K562 (cell line): ENCODE data around the gene TRMT10B. TPM values are rescaled to one million over a fixed set of nuclear protein-coding genes. Genes with fewer than 3 reads are reported as not detected.

ENCODE experiments used
- BRCA1 ChIP-seq, 2 experiments: fragments of 450-650 bp in 1 of 2; sonication (generic) in 1 of 2; formaldehyde crosslinking in 1 of 2; IDR thresholded peaks; 2 replicates each; pipeline versions ENCODE4 v1.5.0 to v1.6.1; 2017 to 2020; ENCODE audit warnings: mild to moderate bottlenecking in 1 of 2, missing genetic modification reagents in 1 of 2
- CHD1 ChIP-seq: fragments of 200-600 bp; sonication (generic); IDR thresholded peaks from one replicate; pipeline ENCODE4 v1.6.1; 2012; ENCODE audit warnings: mild to moderate bottlenecking, moderate library complexity, low read length, inconsistent platforms
- ESRRA ChIP-seq: fragments of 450-650 bp; IDR thresholded peaks from 2 replicates; pipeline ENCODE4 v1.6.1; 2014; ENCODE audit warnings: low read depth, mild to moderate bottlenecking, moderate library complexity, borderline replicate concordance
- JUN ChIP-seq, 2 experiments: sonication (generic) in 1 of 2; formaldehyde crosslinking in 1 of 2; IDR thresholded peaks; 2 replicates each; pipeline versions ENCODE4 v1.6.1 to v1.8.0; 2012 to 2022; ENCODE audit warnings: borderline replicate concordance in 2 of 2, mild to moderate bottlenecking in 2 of 2, improper control_type of control experiment in 1 of 2, low read depth in 1 of 2, low read length in 1 of 2, missing genetic modification reagents in 1 of 2
- ZNF316 ChIP-seq: fragments of 450-650 bp; IDR thresholded peaks from 2 replicates; pipeline ENCODE4 v1.6.1; 2016
- polyA plus RNA-seq, 8 experiments: library from polyadenylated mRNA; depleted of rRNA in 4 of 8; stranded (reverse) in 5 of 8; unstranded in 3 of 8; fragments of >200 nt; fragmentation: Nextera tagmentation in 2 of 8; fragmentation: Illumina TruSeq in 1 of 8; extraction: Ambion mirVana in 2 of 8; extraction: Trizol in 1 of 8; gene quantifications; 2 replicates each; pipeline versions ENCODE4 v1.2.1 to v1.2.3, GENCODE V29; 2011 to 2014; ENCODE audit warnings: inconsistent platforms in 1 of 8, missing spikeins in 1 of 8
- total RNA-seq, 7 experiments: library from RNA; depleted of rRNA in 6 of 7; stranded (reverse); fragments of >200 nt in 6 of 7; fragmentation: Illumina TruSeq in 2 of 7; extraction: Trizol in 2 of 7; gene quantifications; 2 replicates each; pipeline versions ENCODE4 v1.2.1 to v1.2.3, GENCODE V29; 2011 to 2021; ENCODE audit warnings: low replicate concordance in 1 of 7
- TF ChIP-seq, protein P1 (sequence below): fragments of 250-450 bp; sonication (Bioruptor Pico); IDR thresholded peaks from 2 replicates; pipeline ENCODE4 v1.8.0; 2022; ENCODE audit warnings: moderate library complexity, mild to moderate bottlenecking, inconsistent platforms
- TF ChIP-seq, protein P2 (sequence below): fragments of 450-650 bp; IDR thresholded peaks from 2 replicates; pipeline ENCODE4 v1.6.1; 2016; ENCODE audit warnings: mild to moderate bottlenecking, moderate library complexity
- TF ChIP-seq, protein P3 (sequence below): fragments of 450-650 bp; IDR thresholded peaks from 2 replicates; pipeline ENCODE4 v1.6.1; 2017; ENCODE audit warnings: antibody characterized with exemption, mild to moderate bottlenecking

Gene TRMT10B
- total and polyA plus RNA-seq, 9 of the 15 experiments (the other 6 are each of a cell fraction or from before 2014, with no cell fraction given), result 2.9 to 13.4 (median 7.0) TPM

DNA sequence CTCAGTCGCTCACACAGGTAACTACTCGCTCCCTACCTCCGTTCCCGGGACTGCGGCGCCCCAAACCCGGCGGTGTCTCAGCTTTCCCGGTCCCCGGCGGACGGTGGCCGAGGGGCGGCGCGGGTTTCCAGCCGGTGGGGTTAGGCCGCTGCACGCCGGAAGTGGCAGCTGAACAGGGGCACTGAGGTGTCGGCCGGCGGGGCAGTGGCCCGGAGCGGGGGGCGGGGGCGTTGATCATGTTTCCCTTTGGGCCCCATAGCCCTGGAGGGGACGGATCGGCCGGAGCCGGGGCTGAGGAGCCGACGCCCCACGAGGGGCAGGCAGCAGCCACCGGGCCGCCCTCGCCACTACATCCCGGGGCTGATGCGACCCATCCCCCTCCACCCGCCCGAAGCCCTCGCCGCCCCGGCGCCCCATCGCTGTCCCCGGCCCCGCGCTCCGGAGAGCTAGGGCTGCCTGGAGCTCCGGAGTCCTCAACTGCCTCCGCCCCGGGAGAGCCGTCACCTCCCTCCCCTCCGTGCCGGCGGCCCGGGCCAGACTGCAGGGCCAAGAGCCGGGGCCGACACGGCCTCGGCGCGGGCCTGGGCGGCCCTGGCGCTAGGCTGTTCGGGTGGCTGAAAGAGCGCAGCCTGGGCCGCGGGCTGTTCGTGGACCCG, 47.2 kb downstream of the TRMT10B start, which contains the start of gene DCAF10 (continued):
- TF ChIP-seq ESRRA, result peak; percentile 63
- TF ChIP-seq JUN (IDR thresholded peaks at IDR 0.05; ENCODE audit: borderline replicate concordance, low read depth, low read length), result peak; percentile 73; the same call in 1 of the 2 replicates
- TF ChIP-seq JUN (CRISPR knock-in tag; IDR thresholded peaks at IDR 0.05; ENCODE audit: borderline replicate concordance), result 0 out of 2 replicates have a peak, but pooled peaks have one; percentile 12
- TF ChIP-seq CHD1, result no peak
- TF ChIP-seq, protein P1, sequence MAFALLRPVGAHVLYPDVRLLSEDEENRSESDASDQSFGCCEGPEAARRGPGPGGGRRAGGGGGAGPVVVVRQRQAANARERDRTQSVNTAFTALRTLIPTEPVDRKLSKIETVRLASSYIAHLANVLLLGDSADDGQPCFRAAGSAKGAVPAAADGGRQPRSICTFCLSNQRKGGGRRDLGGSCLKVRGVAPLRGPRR (CRISPR knock-in tag), result no peak
- TF ChIP-seq, protein P2, sequence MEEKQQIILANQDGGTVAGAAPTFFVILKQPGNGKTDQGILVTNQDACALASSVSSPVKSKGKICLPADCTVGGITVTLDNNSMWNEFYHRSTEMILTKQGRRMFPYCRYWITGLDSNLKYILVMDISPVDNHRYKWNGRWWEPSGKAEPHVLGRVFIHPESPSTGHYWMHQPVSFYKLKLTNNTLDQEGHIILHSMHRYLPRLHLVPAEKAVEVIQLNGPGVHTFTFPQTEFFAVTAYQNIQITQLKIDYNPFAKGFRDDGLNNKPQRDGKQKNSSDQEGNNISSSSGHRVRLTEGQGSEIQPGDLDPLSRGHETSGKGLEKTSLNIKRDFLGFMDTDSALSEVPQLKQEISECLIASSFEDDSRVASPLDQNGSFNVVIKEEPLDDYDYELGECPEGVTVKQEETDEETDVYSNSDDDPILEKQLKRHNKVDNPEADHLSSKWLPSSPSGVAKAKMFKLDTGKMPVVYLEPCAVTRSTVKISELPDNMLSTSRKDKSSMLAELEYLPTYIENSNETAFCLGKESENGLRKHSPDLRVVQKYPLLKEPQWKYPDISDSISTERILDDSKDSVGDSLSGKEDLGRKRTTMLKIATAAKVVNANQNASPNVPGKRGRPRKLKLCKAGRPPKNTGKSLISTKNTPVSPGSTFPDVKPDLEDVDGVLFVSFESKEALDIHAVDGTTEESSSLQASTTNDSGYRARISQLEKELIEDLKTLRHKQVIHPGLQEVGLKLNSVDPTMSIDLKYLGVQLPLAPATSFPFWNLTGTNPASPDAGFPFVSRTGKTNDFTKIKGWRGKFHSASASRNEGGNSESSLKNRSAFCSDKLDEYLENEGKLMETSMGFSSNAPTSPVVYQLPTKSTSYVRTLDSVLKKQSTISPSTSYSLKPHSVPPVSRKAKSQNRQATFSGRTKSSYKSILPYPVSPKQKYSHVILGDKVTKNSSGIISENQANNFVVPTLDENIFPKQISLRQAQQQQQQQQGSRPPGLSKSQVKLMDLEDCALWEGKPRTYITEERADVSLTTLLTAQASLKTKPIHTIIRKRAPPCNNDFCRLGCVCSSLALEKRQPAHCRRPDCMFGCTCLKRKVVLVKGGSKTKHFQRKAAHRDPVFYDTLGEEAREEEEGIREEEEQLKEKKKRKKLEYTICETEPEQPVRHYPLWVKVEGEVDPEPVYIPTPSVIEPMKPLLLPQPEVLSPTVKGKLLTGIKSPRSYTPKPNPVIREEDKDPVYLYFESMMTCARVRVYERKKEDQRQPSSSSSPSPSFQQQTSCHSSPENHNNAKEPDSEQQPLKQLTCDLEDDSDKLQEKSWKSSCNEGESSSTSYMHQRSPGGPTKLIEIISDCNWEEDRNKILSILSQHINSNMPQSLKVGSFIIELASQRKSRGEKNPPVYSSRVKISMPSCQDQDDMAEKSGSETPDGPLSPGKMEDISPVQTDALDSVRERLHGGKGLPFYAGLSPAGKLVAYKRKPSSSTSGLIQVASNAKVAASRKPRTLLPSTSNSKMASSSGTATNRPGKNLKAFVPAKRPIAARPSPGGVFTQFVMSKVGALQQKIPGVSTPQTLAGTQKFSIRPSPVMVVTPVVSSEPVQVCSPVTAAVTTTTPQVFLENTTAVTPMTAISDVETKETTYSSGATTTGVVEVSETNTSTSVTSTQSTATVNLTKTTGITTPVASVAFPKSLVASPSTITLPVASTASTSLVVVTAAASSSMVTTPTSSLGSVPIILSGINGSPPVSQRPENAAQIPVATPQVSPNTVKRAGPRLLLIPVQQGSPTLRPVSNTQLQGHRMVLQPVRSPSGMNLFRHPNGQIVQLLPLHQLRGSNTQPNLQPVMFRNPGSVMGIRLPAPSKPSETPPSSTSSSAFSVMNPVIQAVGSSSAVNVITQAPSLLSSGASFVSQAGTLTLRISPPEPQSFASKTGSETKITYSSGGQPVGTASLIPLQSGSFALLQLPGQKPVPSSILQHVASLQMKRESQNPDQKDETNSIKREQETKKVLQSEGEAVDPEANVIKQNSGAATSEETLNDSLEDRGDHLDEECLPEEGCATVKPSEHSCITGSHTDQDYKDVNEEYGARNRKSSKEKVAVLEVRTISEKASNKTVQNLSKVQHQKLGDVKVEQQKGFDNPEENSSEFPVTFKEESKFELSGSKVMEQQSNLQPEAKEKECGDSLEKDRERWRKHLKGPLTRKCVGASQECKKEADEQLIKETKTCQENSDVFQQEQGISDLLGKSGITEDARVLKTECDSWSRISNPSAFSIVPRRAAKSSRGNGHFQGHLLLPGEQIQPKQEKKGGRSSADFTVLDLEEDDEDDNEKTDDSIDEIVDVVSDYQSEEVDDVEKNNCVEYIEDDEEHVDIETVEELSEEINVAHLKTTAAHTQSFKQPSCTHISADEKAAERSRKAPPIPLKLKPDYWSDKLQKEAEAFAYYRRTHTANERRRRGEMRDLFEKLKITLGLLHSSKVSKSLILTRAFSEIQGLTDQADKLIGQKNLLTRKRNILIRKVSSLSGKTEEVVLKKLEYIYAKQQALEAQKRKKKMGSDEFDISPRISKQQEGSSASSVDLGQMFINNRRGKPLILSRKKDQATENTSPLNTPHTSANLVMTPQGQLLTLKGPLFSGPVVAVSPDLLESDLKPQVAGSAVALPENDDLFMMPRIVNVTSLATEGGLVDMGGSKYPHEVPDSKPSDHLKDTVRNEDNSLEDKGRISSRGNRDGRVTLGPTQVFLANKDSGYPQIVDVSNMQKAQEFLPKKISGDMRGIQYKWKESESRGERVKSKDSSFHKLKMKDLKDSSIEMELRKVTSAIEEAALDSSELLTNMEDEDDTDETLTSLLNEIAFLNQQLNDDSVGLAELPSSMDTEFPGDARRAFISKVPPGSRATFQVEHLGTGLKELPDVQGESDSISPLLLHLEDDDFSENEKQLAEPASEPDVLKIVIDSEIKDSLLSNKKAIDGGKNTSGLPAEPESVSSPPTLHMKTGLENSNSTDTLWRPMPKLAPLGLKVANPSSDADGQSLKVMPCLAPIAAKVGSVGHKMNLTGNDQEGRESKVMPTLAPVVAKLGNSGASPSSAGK, result no peak; the same call in 1 of the 2 replicates
- TF ChIP-seq, protein P3, sequence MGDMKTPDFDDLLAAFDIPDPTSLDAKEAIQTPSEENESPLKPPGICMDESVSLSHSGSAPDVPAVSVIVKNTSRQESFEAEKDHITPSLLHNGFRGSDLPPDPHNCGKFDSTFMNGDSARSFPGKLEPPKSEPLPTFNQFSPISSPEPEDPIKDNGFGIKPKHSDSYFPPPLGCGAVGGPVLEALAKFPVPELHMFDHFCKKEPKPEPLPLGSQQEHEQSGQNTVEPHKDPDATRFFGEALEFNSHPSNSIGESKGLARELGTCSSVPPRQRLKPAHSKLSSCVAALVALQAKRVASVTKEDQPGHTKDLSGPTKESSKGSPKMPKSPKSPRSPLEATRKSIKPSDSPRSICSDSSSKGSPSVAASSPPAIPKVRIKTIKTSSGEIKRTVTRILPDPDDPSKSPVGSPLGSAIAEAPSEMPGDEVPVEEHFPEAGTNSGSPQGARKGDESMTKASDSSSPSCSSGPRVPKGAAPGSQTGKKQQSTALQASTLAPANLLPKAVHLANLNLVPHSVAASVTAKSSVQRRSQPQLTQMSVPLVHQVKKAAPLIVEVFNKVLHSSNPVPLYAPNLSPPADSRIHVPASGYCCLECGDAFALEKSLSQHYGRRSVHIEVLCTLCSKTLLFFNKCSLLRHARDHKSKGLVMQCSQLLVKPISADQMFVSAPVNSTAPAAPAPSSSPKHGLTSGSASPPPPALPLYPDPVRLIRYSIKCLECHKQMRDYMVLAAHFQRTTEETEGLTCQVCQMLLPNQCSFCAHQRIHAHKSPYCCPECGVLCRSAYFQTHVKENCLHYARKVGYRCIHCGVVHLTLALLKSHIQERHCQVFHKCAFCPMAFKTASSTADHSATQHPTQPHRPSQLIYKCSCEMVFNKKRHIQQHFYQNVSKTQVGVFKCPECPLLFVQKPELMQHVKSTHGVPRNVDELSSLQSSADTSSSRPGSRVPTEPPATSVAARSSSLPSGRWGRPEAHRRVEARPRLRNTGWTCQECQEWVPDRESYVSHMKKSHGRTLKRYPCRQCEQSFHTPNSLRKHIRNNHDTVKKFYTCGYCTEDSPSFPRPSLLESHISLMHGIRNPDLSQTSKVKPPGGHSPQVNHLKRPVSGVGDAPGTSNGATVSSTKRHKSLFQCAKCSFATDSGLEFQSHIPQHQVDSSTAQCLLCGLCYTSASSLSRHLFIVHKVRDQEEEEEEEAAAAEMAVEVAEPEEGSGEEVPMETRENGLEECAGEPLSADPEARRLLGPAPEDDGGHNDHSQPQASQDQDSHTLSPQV, result no peak; the same call in 1 of the 2 replicates
- TF ChIP-seq ZNF316, result no peak
- no peak for TF ChIP-seq BRCA1 (IDR thresholded peaks at IDR 0.05)
- TF ChIP-seq BRCA1 (CRISPR knock-in tag; IDR thresholded peaks at IDR 0.05), result peak; percentile 98; the same call in 1 of the 2 replicates
